ENCODE results near the gene DNAH9. TPM values are rescaled to one million over a fixed set of nuclear protein-coding genes. Genes with fewer than 3 reads are reported as not detected.

Gene DNAH9
- total and polyA plus RNA-seq, 2 donors (not counting 1 experiment from before 2014, with no cell fraction given): not detected

- ATAC-seq (ENCODE audit: low read depth) (no peak), DNase-seq (no peak)
- Histone ChIP-seq H3K4me2 (replicated peaks; ENCODE audit: low read depth, low read length, poor library complexity, severe bottlenecking) (no peak overlapping the region), H3K9ac (ENCODE audit: low read length) (no peak overlapping the region), H3K27ac (ENCODE audit: low read length in 2 of 2) (no peak overlapping the region), H3K36me3 (replicated peaks in 1 of 2; ENCODE audit: control extremely low read depth in 1 of 2, control insufficient read depth in 1 of 2, extremely low read depth in 1 of 2, insufficient read depth in 2 of 2, low read length in 1 of 2) (peaks cover 21 to 55% of the 10 kb centered on the region in 2 experiments), H3K4me1 (ENCODE audit: control insufficient read depth in 2 of 2, insufficient read depth in 2 of 2, low read length in 2 of 2) (no peaks in the 10 kb centered on the region), H3K79me2 (ENCODE audit: control insufficient read depth, insufficient read depth, low read length) (peaks cover 5% of the 10 kb centered on the region), H3K9me3 (ENCODE audit: control extremely low read depth in 1 of 3, control insufficient read depth in 2 of 3, insufficient read depth in 1 of 3, low read length in 2 of 3) (no peaks in the 10 kb centered on the region), H3K4me3 (ENCODE audit: control extremely low read depth in 1 of 5, extremely low read depth in 1 of 5, insufficient read depth in 1 of 5, low read depth in 2 of 5, low read length in 4 of 5) (no peak overlapping the region), H3K27me3 (replicated peaks in 1 of 4; ENCODE audit: control extremely low read depth in 1 of 4, control insufficient read depth in 3 of 4, insufficient read depth in 4 of 4, low read length in 3 of 4) (no peaks in the 10 kb centered on the region), H4K20me1 (ENCODE audit: control insufficient read depth, insufficient read depth, low read length, poor library complexity, severe bottlenecking) (no peaks in the 10 kb centered on the region), H2AFZ (ENCODE audit: insufficient read depth, low read depth, low read length, poor library complexity, severe bottlenecking) (no peak overlapping the region)
- no peak for TF ChIP-seq EZH2 (IDR thresholded peaks at IDR 0.05; ENCODE audit: borderline replicate concordance, insufficient read depth, low read depth, low read length, poor library complexity, severe bottlenecking)
- TF ChIP-seq CTCF (IDR thresholded peaks at IDR 0.05): peak; percentile 56
- POLR2A ChIA-PET: no interaction called here
- intact Hi-C loops (cut with micrococcal nuclease): loop anchor here (5.0 kb wide), 1 partner anchor 1110 kb away; no protein-coding TSS in a partner anchor
- CTCF ChIA-PET: interaction anchor here (1.0 to 1.6 kb wide), 3 partner anchors 9 to 34 kb away, joined by 3 to 4 read pairs (median 3); partner anchors contain the start of genes MAP2K4 and ZNF18
- H3K27ac Mint-ChIP-seq: no peak overlapping the region
- no peak overlapping the region for H3K4me3 Mint-ChIP-seq
- H3K27me3 Mint-ChIP-seq: no peaks in the 10 kb centered on the region
- WGBS (ENCODE audit: insufficient coverage): no CpG with 5 or more reads among the region's 5 CpGs
- no peaks in the 10 kb centered on the region for H3K4me1 Mint-ChIP-seq
- H3K9me3 Mint-ChIP-seq (ENCODE audit: insufficient read depth): no peaks in the 10 kb centered on the region
These were observed 388.7 kb downstream of the DNAH9 start for GRCh38 chr17:11986942-11987329.

GRCh38 chr17:11990363-11990983, 392.2 kb downstream of the DNAH9 start:
- Histone ChIP-seq H3K79me2 (ENCODE audit: control insufficient read depth, insufficient read depth, low read length) (peaks cover 24% of the 10 kb centered on the region), H3K9ac (ENCODE audit: low read length) (no peak overlapping the region), H3K36me3 (replicated peaks in 1 of 2; ENCODE audit: control extremely low read depth in 1 of 2, control insufficient read depth in 1 of 2, extremely low read depth in 1 of 2, insufficient read depth in 2 of 2, low read length in 1 of 2) (peaks cover 13 to 32% of the 10 kb centered on the region in 2 experiments), H3K4me3 (ENCODE audit: control extremely low read depth in 1 of 5, extremely low read depth in 1 of 5, insufficient read depth in 1 of 5, low read depth in 2 of 5, low read length in 4 of 5) (no peak overlapping the region), H4K20me1 (ENCODE audit: control insufficient read depth, insufficient read depth, low read length, poor library complexity, severe bottlenecking) (no peaks in the 10 kb centered on the region), H2AFZ (ENCODE audit: insufficient read depth, low read depth, low read length, poor library complexity, severe bottlenecking) (no peak overlapping the region), H3K4me1 (ENCODE audit: control insufficient read depth in 2 of 2, insufficient read depth in 2 of 2, low read length in 2 of 2) (no peaks in the 10 kb centered on the region), H3K9me3 (ENCODE audit: control extremely low read depth in 1 of 3, control insufficient read depth in 2 of 3, insufficient read depth in 1 of 3, low read length in 2 of 3) (no peaks in the 10 kb centered on the region), H3K4me2 (replicated peaks; ENCODE audit: low read depth, low read length, poor library complexity, severe bottlenecking) (no peak overlapping the region), H3K27me3 (replicated peaks in 1 of 4; ENCODE audit: control extremely low read depth in 1 of 4, control insufficient read depth in 3 of 4, insufficient read depth in 4 of 4, low read length in 3 of 4) (no peaks in the 10 kb centered on the region), H3K27ac (ENCODE audit: low read length in 2 of 2) (no peak overlapping the region)
- CTCF ChIA-PET: no interaction called here
- POLR2A ChIA-PET: no interaction called here
- intact Hi-C loops (cut with micrococcal nuclease): no loop called here
- H3K27me3 Mint-ChIP-seq: no peaks in the 10 kb centered on the region
- no peak for TF ChIP-seq CTCF (IDR thresholded peaks at IDR 0.05)
- H3K4me1 Mint-ChIP-seq: peaks cover 3% of the 10 kb centered on the region
- H3K27ac Mint-ChIP-seq: no peak overlapping the region
- H3K9me3 Mint-ChIP-seq (ENCODE audit: insufficient read depth): no peaks in the 10 kb centered on the region
- ATAC-seq (ENCODE audit: low read depth) (no peak), DNase-seq (no peak)
- H3K4me3 Mint-ChIP-seq: no peak overlapping the region
- 96% methylated on average over 5 of the region's 7 CpGs for WGBS (ENCODE audit: insufficient coverage)
